ENCODE measurements around the gene MSANTD3.
"Not testable (repeated sequence)": the region's sequence is repeated elsewhere in the genome, so short reads cannot be mapped to it uniquely, and the experiment has no call there.

The MSANTD3 gene, protein sequence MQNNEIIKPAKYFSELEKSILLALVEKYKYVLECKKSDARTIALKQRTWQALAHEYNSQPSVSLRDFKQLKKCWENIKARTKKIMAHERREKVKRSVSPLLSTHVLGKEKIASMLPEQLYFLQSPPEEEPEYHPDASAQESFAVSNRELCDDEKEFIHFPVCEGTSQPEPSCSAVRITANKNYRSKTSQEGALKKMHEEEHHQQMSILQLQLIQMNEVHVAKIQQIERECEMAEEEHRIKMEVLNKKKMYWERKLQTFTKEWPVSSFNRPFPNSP

DNA sequence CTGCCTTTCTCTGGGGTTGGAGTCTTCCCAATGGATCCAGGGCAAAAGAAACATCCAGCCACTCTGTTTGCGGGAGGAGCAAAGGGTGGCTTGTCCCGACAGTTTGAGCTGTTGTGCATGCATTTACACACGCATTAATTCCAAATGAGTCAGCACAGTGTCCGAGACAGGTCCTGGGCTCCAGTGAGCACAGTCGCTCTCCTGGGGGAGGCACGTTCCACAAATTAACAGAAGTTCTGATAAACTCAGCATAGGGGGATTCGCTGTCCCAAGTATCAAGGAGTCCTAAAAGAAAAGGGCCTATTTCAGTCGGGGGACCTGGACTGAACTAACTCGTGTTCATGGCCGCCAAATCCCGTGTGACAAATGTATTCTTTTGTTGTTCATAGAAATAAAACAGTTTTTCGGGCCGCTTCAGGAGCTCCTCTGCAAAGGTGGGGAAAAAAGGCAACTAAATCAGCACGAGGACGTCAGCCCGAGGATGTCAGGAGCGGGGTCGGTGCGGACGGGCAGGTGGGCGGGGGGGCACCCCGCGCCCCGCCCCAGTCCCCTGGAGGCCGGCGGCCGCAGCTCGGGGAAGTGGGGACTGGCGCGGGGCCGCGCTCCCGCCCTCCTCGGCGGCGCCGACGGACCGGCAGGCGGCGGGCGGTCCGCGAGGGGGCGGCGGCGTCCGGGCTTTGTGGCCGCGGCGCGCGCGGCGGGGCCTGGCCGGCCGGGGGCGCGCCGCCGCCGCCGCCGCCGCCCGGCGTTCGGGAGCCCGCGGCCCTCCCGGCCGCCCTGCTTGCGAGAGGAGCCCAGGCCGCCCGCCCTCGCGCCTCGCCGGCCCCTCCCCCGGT, at the start of gene MSANTD3:
Gene MSANTD3, plus strand, starts transcription at position 614 of the 836 bp plus-strand sequence. CDS start 14,796 bp downstream, outside the sequence.
- DNase-seq = peak; percentile 29

DNA sequence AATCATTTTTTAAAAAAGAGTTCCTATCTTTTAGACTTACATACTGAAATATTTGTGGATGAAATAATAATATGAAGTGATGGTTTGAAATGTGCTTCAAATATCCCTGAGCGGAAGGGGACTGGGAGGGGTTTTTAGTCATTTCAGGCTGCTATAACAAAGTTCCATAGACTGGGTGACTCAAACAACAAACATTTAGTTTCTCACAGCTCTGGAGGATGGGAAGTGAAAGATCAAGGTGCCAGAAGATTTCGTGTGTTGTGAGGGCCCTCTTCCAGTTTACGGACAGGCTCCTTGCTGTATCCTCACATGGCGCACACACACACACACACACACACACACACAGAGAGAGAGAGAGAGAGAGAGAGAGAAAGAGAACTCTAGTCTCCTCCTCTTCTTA, 47.1 kb upstream of the MSANTD3 start:
- peak; percentile 27 for DNase-seq

DNA sequence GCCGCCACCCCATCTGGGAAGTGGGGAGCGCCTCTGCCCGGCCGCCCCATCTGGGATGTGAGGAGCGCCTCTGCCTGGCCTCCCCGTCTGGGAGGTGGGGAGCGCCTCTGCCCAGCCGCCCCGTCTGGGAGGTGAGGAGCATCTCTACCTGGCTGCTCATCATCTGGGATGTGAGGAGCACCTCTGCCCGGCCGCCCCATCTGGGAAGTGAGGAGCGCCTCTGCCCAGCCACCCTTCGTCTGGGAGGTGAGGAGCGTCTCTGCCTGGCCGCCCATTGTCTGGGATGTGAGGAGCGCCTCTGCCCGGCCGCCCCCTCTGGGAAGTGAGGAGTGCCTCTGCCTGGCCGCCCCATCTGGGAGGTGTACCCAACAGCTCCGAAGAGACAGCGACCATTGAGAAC, 34.0 kb upstream of the MSANTD3 start:
- not testable (repeated sequence) for DNase-seq

DNA sequence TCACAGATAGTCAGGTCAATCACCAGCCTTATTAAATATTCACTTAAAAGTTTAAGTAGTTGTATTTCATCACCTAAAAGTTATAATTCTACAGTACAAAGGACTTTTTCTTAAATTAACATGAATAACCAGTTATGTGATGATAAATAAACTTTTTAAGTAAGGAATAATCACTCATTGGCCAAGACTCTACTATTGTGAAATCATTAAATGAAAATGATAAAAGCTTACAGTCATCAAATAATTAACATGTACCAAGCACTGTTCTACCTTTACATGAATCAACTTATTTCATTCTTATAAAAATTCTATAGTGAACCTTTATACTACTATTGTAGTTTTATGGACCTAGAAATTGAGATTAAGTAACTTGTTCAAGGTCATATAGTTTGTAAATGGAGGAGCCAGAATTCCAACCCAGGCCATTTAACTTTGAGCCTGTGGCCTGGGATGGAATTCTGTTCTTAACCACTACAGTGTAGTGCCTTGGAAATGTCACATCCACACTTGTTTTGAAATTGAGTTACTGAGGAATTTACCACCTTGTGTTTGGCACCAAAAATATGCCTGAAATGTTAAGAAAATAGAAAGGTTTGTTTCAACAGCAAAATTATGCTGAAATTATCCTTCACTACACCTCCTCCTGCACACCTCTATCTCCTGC, 32.8 kb upstream of the MSANTD3 start:
- DNase-seq = no peak

DNA sequence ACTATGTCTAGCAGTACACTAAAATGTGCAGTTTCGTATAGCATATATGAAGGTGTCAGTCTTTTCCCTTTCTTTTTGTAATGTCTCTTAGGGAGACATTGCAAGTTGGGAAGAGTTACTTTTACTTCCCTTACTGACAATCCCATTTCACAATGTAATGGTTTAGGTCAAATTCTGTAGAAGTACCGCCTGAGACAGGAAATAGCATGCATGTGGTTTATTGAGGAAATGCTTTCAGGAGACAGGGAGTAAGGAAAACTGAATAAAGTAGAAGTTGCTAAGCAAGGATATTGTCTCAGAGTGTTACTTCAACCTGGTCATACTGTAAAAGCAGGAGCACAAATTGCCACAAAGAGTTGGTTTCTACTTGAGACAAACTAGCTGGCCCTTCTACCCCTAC, 32.1 kb upstream of the MSANTD3 start:
- peak; percentile 84 for DNase-seq

DNA sequence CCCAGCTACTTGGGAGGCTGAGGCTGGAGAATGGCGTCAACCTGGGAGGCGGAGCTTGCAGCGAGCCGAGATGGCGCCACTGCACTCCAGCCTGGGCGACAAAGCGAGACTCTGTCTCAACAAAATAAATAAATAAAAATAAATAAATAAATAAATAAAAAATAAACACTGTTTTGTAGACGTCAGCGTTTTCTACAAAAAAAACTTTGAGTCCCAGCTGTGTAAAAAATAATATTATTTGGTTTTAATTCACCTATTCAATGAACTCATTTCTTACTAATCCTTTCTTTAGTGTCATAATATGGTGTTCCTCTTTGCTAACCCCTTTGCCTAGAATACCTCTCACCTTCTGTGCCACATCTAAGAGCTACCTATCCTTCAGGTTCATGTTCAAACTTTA, 30.2 kb upstream of the MSANTD3 start:
- no peak for DNase-seq

DNA sequence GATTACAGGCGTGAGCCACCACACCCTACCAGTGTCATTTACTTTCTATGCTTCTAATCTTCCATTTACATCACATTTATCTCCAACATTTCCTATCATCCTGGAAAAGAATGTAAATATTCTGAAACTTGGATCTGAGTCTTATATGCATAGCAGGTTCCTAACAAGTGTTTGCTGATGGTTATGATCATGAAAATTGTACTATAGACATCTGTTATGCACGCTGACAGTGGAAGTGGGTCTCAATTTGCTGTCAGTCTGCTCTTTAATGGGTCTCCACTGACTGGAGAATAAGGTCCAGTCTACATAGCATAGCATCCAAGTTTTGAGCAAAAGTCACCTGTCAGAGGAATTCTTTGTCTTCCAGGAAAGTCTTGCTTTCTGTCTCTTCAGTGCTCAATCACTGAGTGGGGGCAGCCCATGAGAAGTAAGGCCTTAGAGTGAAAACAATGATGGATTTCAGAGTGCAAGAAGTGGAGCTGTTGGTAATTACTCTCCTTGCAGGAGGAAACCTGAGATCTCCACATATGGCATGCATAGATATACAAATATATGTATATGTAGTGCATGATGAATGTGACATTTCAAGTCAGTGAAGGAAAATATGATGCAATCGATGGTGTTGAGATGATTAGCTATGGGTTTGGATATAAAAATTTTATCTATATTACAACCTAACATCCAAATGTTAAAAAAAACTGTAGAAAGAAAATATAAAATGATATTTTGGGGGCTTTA, 29.2 kb upstream of the MSANTD3 start:
- DNase-seq = no peak

DNA sequence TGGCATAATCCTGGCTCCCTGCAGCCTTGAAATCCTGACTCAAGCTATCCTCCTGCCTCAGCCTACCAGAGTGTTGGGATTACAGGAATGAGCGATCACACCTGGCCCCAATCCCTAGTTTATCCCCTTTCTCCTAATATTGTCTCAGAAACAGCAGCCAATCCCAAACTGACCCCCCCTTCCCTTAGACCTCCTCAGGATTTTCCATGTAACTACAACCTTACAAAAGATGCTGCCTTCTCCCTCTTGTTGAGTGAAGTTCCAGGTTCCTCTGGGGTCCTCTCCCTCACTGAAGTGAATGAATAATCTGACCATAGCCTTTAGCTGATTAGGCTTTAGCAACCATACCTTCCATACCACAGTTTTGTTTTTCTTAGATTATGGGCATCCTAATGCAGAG, 25.9 kb upstream of the MSANTD3 start:
- no peak for DNase-seq

DNA sequence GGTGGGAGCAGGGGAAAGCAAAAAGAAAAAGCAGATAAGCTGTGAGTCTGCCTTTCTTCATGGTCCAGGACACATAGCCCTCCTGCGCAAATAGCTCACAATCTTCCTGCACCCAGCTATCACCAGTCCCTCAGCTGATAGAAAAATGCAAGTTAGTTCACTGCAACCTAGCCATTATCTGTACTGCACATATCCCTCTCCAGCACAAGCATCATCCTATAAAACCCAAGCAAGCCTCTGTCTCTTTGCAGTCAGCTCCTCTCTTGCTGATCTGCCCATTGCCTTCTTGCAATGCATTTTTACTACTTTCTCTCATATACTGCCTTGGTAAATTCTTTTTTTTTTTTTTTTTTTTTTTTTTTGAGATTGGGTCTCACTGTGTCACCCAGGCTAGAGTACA, 20.0 kb upstream of the MSANTD3 start:
- DNase-seq = no peak

DNA sequence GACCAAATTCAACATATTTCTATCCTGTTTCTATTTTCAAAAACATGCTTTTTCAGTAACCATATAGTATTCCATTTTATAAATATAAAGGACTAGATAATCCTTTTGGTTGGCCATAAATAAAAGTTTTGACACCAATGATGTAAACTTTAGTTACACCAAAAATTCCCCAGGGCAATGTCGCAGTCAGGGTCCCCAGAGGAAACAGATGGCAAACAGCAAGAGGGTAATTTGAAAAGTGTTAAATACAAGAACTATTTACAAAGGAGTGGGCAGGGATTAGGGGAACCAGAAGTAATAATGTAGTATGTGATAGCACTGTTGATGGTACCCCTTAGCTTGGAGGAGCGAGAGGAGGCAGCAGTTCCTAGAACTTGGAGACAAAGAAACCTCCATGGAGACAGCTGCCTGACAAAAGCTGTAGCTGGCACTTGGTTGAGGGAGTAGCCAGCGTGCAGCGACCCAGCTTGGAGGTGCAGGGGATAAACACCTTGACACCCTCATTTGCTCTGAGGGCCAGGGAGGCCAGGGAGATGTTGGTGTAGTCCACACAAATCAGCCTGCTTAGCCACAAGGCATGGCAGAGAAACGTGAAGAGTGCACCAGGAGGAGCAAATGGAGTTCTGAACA, 18.3 kb upstream of the MSANTD3 start:
- DNase-seq = peak; percentile 2

DNA sequence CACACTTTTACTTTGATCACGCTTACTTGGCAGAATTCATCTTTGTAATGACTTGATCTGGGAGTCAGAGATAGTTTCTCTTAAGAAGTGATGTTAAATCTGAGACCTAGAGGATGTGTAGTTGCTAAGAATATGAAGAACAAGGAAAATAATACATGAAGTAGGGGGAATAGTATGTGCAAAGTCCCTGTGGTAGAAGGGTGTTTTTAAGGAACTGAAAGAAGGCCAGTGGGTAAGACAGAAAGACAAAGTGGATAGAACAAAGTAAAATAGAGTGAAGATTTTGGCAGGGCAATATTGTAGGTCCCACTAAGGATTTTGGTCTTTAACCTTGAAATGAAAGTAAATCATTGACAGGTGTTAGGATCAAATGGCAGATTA, 17.8 kb upstream of the MSANTD3 start:
- DNase-seq = peak; percentile 4

DNA sequence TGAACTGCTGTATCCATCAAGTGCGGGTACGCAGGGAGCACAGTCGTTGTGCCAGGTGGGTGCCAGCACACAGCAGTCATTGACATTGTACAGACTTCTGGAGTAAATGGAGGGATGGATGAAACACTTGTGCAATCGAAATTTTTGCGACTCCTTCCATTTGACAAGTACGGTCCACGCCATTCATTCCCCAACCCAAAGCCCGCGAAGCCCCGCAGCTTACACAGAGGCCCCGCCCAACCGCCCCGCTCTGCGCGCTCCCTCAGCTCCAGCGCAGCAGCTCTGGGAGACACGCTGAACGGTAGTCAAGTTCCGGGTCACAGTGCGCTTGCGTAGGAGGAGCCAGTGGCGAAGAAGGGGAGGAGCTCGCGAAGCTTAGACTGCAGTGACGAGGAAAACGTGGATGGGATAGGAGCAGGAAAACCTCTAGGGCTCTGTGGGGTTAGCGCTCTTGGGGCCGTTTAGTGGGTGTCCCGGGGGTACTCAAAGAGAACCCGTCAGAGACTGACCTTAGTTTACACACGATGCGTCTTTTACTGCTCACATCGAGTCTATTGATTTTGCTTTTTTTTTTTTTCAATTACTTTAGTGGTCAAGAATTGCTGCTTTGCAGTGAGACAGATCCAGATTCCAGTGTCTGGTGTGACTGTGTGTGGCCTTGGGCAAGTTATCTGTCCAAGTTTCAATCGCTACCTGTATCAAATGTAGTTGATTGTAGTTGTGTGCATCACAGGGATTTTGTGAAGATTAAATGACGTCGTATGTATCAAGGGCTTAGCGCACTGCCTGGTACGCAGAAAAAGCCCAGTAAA, 15.3 kb upstream of the MSANTD3 start:
- DNase-seq = peak; percentile 95

DNA sequence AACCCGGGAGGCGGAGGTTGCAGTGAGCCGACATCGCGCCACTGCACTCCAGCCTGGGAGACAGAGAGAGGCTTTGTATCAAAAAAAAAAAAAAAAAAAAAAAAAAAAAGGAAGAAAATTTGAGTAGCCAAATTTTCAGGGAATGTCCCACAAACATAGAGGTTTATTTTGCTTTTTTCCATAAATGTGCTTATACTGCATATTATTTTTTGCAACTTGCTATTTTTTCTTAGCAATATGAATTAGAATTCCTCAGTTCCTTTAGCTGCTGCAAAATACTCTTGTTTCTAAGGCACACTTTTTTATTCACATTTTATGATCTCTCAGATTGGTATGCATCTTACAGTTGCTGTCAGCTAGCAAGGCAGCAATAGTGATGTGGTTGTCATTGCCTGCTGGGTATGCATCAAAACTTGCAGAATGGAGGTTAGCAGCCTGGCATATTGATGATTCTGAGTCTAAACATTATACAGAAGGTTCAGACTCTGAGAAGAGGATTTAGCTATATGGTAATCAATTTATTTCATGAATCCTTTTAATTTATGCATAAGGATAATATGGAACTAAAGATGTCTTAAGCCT, 13.0 kb upstream of the MSANTD3 start:
- no peak for DNase-seq

DNA sequence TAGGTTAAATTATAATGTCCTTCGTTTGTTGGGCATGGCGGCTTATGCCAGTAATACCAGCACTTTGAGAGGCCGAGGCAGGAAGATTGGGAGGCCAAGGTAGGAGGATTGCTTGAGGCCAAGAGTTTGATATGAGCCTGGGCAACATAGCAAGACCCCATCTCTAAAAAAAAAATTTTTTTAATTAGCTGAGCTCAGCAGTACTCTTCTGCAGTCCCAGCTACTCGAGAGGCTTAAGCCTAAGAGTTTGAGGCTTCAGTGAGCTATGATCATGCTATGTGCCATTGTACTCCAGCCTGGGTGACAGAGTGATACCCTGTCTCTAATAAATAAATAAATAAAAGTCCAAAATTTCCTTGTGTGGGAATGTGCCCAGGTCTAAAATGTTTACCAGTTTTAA, 9.1 kb upstream of the MSANTD3 start:
- DNase-seq = no peak

DNA sequence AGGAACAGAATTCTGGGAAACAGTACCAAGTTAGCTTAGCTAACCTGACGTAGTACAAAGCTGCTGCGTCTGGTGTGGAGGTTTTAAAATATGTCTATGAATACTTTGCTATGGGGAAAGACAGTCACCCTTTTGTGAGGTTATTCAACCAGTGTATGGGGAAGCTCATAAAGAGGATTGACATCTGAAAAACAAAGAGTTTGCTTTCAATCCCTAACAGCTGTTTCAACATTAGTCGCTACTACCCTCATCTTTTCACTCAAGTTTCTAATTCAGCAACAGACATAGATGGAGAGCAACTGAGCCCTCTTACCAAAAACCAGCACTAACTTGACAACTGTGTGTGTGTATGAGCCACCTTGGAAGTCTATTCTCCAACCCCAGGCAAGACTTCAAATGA, 7.8 kb upstream of the MSANTD3 start:
- no peak for DNase-seq

DNA sequence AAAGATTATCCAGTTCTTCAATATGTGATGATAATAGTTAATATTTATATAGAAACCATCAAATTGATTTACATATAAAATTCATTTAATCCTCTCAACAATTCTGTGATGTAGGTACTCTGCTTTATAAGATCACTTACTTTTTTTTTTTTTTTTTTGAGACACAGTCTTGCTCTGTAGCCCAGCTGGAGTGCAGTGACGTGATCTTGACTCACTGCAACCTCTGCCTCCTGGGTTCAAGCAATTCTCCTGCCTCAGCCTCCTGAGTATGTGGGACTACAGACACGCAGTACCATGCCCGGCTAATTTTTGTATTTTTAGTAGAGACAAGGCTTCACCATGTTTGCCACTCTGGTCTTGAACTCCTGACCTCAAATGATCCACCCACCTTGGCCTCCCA, 5.8 kb upstream of the MSANTD3 start:
- DNase-seq = not testable (repeated sequence)

DNA sequence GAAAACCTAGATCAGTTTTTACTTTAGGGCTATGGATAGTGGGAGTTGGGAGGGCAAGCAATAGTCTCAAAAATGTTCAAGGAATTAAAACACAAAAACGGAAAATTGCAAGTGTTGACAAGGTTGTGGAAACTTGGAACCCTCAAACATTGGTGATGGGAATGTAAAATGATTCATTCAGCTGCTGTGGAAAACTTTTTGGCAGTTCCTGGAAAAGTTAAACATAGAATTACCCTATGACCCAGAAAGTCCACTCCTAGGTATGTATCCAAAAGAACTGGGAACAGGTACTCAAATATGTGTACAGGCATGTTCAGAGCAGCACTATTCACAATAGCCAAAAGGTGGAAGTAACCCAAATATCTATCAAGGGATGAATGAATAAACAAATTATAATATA, 1.2 kb upstream of the MSANTD3 start:
- DNase-seq = no peak

DNA sequence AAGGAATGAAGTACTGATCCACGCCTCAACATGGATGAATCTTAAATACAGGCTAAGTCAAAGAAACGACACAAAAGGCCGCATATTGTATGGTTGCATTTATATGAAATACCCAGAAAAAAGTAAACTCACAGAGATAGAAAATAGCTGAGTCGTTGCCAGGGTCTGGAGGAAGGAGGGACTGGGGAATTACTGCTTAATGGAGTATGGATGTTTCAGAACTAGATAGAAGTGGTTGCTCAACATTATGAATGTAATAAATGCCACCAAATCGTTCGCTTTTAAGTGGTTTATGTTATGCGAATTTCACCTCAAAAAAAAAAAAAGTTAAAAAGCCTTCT, 784 bp upstream of the MSANTD3 start:
- no peak for DNase-seq

DNA sequence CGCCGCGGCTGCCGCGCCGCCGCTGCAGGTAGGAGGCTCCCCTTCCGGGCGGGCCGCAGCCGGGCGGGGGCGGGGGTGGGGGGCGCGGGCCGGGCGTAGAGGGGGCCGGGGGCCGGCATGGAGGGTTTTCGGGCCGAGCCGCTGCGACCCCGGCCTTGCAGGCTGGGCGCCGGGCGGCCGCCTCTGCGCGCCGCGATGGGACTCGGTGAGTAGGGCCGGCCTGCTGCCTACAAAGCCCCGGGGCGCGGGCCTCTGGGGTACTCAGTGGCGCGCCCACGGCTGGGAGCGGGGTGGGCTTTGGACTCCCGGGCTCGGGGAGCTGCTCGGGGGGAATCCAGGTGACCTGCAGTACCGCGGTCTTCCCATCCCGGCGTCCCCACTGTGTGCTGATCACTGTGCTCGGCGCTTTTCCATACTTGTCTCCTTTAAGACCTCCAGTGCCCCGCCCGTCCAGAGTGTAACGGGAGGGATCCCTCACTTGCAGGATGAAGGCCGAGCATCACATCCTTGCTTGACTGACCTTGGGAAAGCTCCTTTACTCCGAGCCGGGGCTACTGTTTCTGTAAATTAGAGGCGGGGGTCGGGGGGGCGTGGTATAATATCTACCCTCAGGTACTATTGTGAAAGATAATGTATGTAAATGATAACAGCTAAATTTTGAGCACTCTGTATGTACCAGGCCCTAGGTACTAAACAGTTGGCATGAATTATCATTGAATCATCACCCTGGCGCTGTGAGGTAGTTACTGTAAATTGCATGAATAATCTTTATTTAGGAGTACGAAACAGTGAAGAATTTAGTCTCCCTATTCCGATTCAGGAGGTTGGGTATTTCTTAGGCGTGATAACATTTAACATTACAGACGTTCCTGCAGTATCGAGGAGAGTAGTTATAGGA, 672 bp downstream of the MSANTD3 start:
- DNase-seq = no peak

DNA sequence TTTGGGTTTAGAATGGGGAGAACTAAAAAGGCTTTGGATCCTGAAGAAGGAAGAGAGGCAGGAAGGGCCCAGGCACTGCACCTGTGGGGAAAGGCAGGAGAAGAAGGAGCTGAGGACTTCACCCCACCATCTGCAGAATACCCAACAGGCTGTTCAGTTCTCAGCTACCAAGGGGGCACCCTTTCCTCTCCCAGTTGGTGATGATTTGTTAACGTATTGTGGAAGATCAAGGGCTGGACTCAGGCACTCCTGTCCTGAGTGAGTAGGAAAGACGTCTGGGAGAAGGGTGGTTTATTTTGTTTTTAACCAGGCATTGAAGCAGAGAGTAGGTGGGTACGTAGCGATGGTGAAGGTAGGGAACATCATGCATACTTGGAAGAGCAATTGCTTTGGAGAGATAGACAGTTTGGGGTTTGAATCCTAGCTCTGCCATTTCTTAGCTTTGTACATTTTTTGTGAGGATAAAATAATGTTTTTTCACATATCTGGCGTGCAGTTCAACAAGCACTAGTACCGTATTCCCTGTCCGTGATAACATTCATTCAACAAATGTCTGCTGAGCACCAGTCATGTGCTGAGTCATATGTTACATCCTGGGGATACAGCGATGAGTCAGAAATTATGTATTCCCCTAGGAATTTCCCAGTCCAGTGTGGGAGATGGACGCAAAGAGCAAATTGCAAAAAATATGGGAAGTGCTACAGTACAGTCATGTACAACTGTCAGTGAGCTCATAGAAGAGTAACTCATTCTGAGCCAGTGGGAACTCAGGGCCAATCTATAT, 2.1 kb downstream of the MSANTD3 start:
- DNase-seq = no peak
